ENCODE measurements around the gene BPIFB4. TPM values are rescaled to one million over a fixed set of nuclear protein-coding genes. Genes with fewer than 3 reads are reported as not detected.

Gene BPIFB4
- polyA plus RNA-seq, 1 of the 3 experiments (the other 2 are of a cell fraction): not detected

- TF ChIP-seq RAD21 (IDR thresholded peaks at IDR 0.05; ENCODE audit: low read length): no peak
- TF ChIP-seq EP300 (IDR thresholded peaks at IDR 0.05; ENCODE audit: borderline replicate concordance in 1 of 2, low read depth in 1 of 2, low read length in 1 of 2): no peak
- TF ChIP-seq SMC3 (IDR thresholded peaks at IDR 0.05; ENCODE audit: low read depth, low read length): no peak
- TF ChIP-seq NRF1 (IDR thresholded peaks at IDR 0.05; ENCODE audit: low read depth, low read length): no peak
- no peak for TF ChIP-seq TAF1 (IDR thresholded peaks at IDR 0.05; ENCODE audit: borderline replicate concordance, low read depth, low read length)
- no peak for TF ChIP-seq GATA2 (CRISPR knock-in tag; IDR thresholded peaks at IDR 0.05)
- no peaks in the 10 kb centered on the region for H3K9me2 ChIP-seq
- no peak for DNase-seq
- ChIA-PET CTCF (no interaction called here), POLR2A (no interaction called here)
- no peak overlapping the region for H3K4me3 ChIP-seq (ENCODE audit: low read depth in 2 of 2, low read length in 1 of 2)
- no peaks in the 10 kb centered on the region for H3K9me3 ChIP-seq
- no peaks in the 10 kb centered on the region for H3K36me3 ChIP-seq (replicated peaks in 1 of 2; ENCODE audit: control insufficient read depth in 1 of 2, insufficient read depth in 2 of 2, low read length in 1 of 2)
- no peak overlapping the region for H3K27ac ChIP-seq (ENCODE audit: low read depth in 2 of 2, low read length in 1 of 2)
- H3K27me3 ChIP-seq (ENCODE audit: insufficient read depth): peaks cover 44% of the 10 kb centered on the region
- no peaks in the 10 kb centered on the region for H3K79me2 ChIP-seq (ENCODE audit: insufficient read depth)
- 10% methylated on average over 5 of the region's 5 CpGs for WGBS (ENCODE audit: low lambda C conversion rate)
- H3K4me1 ChIP-seq (ENCODE audit: control insufficient read depth in 1 of 2, insufficient read depth in 2 of 2, low read depth in 1 of 2, low read length in 1 of 2): no peaks in the 10 kb centered on the region
- H3K4me2 ChIP-seq: no peak overlapping the region
- no peaks in the 10 kb centered on the region for H4K20me1 ChIP-seq (ENCODE audit: insufficient read depth)
- H2AFZ ChIP-seq (ENCODE audit: low read depth): no peak overlapping the region
- H3K9ac ChIP-seq: no peak overlapping the region
- H3F3A ChIP-seq (replicated peaks; ENCODE audit: insufficient read depth): no peaks in the 10 kb centered on the region
Observed at GRCh38 chr20:33071198-33071597, 8.2 kb upstream of the BPIFB4 start.

- Histone ChIP-seq H3K79me2 (ENCODE audit: insufficient read depth) (no peaks in the 10 kb centered on the region), H3K36me3 (replicated peaks in 1 of 2; ENCODE audit: control insufficient read depth in 1 of 2, insufficient read depth in 2 of 2, low read length in 1 of 2) (no peaks in the 10 kb centered on the region), H3K9ac (no peak overlapping the region), H3F3A (replicated peaks; ENCODE audit: insufficient read depth) (no peaks in the 10 kb centered on the region), H3K9me3 (no peaks in the 10 kb centered on the region), H3K4me3 (ENCODE audit: low read depth in 2 of 2, low read length in 1 of 2) (no peak overlapping the region), H3K9me2 (no peaks in the 10 kb centered on the region), H4K20me1 (ENCODE audit: insufficient read depth) (no peaks in the 10 kb centered on the region), H3K4me1 (ENCODE audit: control insufficient read depth in 1 of 2, insufficient read depth in 2 of 2, low read depth in 1 of 2, low read length in 1 of 2) (no peaks in the 10 kb centered on the region), H2AFZ (ENCODE audit: low read depth) (no peak overlapping the region), H3K27me3 (ENCODE audit: insufficient read depth) (peaks cover 41% of the 10 kb centered on the region), H3K27ac (ENCODE audit: low read depth in 2 of 2, low read length in 1 of 2) (no peak overlapping the region), H3K4me2 (no peak overlapping the region)
- DNase-seq: no peak
- ChIA-PET POLR2A (no interaction called here), CTCF (no interaction called here)
- TF ChIP-seq TAF1 (IDR thresholded peaks at IDR 0.05; ENCODE audit: borderline replicate concordance, low read depth, low read length) (no peak), TEAD4 (IDR thresholded peaks at IDR 0.05; ENCODE audit: borderline replicate concordance, insufficient read depth) (no peak), GABPA (IDR thresholded peaks at IDR 0.05; ENCODE audit: low read depth) (no peak), NRF1 (IDR thresholded peaks at IDR 0.05; ENCODE audit: low read depth, low read length) (no peak), RXRA (IDR thresholded peaks at IDR 0.05; ENCODE audit: borderline replicate concordance, low read depth) (no peak), EP300 (IDR thresholded peaks at IDR 0.05; ENCODE audit: borderline replicate concordance in 1 of 2, low read depth in 1 of 2, low read length in 1 of 2) (no peak), SIN3A (IDR thresholded peaks at IDR 0.05; ENCODE audit: borderline replicate concordance, low read depth, low read length) (no peak), USF1 (IDR thresholded peaks at IDR 0.05; ENCODE audit: borderline replicate concordance, low read depth) (no peak), FOXJ3 (CRISPR knock-in tag; IDR thresholded peaks at IDR 0.05) (no peak), USF2 (IDR thresholded peaks at IDR 0.05; ENCODE audit: borderline replicate concordance, low read depth, low read length) (no peak), IRF3 (IDR thresholded peaks at IDR 0.05; ENCODE audit: low read depth, low read length) (no peak), REST (IDR thresholded peaks at IDR 0.05; ENCODE audit: low read depth, low read length) (no peak), ELF1 (IDR thresholded peaks at IDR 0.05) (no peak), JUND (IDR thresholded peaks at IDR 0.05) (no peak)
- 2% methylated on average over 4 of the region's 4 CpGs for WGBS (ENCODE audit: low lambda C conversion rate)
Observed at GRCh38 chr20:33072362-33072761, 7.1 kb upstream of the BPIFB4 start.
